AG10803 (cell line): ENCODE results near the gene PNPLA1.
A peak's percentile ranks its signal among the peaks of the same experiment; 100 is the strongest.

Source experiments
- DNase-seq: peaks from one replicate; pipeline ENCODE4 v3.0.0; 2010; ENCODE audit warnings: low read depth
- H3K4me3 ChIP-seq: 2 replicates; pipeline ENCODE4 v1.5.1; 2011; ENCODE audit warnings: mild to moderate bottlenecking, low read length, control low read depth
- CTCF ChIP-seq: conservative IDR thresholded peaks from 2 replicates; pipeline ENCODE4 v1.5.1; 2011; ENCODE audit warnings: mild to moderate bottlenecking, low read length, control low read depth, inconsistent platforms

PNPLA1 gene

GRCh38 chr6:36349240-36349639 lies 79.4 kb downstream of the PNPLA1 start:
- DNase-seq, result no peak
- no peak overlapping the region for H3K4me3 ChIP-seq

DNA sequence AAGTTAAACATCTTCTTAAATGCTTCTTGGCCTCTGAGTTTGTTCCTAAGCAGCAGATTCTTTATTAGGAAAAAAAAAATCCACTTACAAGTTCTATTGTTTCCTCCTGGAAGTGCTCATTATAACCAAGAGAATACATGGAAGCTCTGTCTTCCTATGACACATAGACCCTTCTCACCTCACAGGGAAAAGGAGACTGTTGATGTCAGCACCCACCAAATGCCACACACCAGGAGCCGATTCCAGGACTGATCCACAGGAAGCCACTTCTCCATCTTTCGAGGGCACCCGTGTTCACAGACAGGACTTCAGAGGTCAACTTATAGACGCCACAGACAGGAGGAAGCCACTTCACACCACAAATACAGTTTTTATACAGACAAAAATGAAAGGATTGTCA lies 80.2 kb downstream of the PNPLA1 start:
- no peak for DNase-seq
- no peak for TF ChIP-seq CTCF
- no peak overlapping the region for H3K4me3 ChIP-seq

More at GRCh38 chr6:36349240-36349639, 79.4 kb downstream of the PNPLA1 start:
- TF ChIP-seq CTCF, result no peak

DNA sequence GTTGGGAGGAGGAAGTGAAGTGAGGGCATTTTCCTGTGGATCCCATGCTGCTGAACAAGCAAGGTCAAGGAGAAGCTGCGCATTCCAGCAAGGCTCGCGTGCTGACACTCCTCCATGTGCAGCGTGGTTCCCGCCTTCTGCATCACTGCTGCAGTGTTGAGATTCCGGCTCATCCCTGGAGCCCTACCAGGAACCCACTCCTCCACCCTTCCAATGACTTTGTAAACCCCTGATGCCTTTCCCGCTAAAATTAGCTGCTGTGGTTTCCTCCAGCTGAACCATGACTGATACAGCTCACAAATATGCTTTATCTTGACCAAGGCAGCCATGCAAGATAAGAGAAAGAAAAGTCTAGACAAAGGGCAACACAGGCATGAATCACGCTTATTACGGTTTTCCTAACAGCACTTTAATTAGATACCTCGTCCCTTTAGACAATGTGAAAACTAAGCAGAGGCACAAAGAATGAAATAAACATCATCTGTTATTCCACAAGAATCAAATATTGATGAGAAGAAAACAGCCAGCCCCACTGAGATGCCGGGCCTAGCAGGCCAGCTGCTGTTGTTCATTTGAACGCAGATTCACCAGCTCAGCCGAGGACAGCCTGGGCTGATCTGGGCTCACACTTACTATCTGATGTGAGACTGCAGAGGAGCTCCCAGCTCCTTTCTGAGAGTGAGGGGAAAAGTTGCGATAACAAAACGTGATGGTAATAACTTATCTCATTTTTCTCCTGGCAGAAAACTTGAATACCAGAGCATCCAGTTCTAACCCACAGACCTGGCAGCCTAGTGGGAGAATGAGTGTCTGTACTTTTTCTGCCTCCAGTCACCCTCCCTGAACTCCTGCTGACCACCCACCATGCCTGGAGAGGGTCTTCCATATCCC lies 81.1 kb downstream of the PNPLA1 start:
- peak; percentile 70 for DNase-seq
- H3K4me3 ChIP-seq, result no peak overlapping the region
- TF ChIP-seq CTCF, result no peak

DNA sequence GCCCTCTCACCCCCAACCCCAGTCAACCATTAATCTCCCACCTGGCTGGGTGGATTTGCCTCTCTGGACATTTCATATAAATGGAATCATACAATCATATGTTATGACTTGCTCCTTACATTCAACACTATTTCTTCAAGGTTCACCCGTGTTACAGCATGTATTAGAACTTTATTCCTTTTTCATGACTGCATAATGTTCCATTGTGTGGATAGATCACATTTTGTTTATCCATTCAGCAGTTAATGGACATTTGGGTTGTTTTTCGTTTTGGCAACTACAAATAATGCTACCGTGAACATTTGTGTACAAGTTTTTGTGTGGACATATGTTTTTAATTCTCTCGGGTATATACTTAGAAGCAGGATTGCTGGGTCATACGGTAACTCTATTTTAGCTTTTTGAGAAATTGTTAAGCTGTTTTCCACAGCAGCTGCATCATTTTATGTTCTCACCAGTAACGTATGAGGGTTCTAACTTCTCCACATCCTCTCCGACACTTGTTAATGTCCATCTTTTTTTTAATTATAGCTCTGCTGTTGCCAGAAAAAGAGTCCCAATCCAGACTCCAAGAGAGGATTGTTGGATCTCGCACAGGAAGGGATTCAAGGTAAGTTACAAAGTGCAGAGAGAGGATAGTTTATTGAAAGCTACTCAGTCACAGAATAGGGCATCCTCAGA lies 82.8 kb downstream of the PNPLA1 start:
- no peak for TF ChIP-seq CTCF
- DNase-seq, result no peak
- H3K4me3 ChIP-seq, result no peak overlapping the region

GRCh38 chr6:36353411-36353915 lies 83.6 kb downstream of the PNPLA1 start:
- no peak overlapping the region for H3K4me3 ChIP-seq
- no peak for TF ChIP-seq CTCF
- peak; percentile 38 for DNase-seq

GRCh38 chr6:36355819-36356218 lies 86.0 kb downstream of the PNPLA1 start:
- no peak overlapping the region for H3K4me3 ChIP-seq
- no peak for DNase-seq
- TF ChIP-seq CTCF, result no peak
